NB4 (cell line): ENCODE results near the gene SLC7A6.

Experiments used
- DNase-seq: peaks from one replicate; pipeline ENCODE4 v3.0.0; 2010; ENCODE audit warnings: low read depth
- H3K4me3 ChIP-seq: one replicate; pipeline ENCODE4 v1.5.1; 2011; ENCODE audit warnings: mild to moderate bottlenecking, low read depth, low read length, moderate library complexity
- CTCF ChIP-seq: IDR thresholded peaks from one replicate; pipeline ENCODE4 v1.5.1; 2012; ENCODE audit warnings: low read depth, low read length
- MAX ChIP-seq: IDR thresholded peaks from 2 replicates; pipeline ENCODE4 v1.6.1; 2011; ENCODE audit warnings: low read depth, low read length
- MYC ChIP-seq: IDR thresholded peaks from 2 replicates; pipeline ENCODE4 v1.6.1; 2011; ENCODE audit warnings: low read depth, low read length
- POLR2A ChIP-seq: IDR thresholded peaks from 2 replicates; pipeline ENCODE4 v1.6.1; 2011; ENCODE audit warnings: mild to moderate bottlenecking; ENCODE audit not compliant: insufficient read length; ENCODE audit errors: extremely low read depth

Gene SLC7A6

GRCh38 chr16:68298907-68299561 lies 34.7 kb downstream of the SLC7A6 start:
- TF ChIP-seq CTCF: no peak
- no peak for TF ChIP-seq MYC
- TF ChIP-seq POLR2A: no peak
- TF ChIP-seq MAX: no peak
- DNase-seq: no peak

GRCh38 chr16:68299571-68300453 lies 35.5 kb downstream of the SLC7A6 start:
- no peak overlapping the region for H3K4me3 ChIP-seq
- TF ChIP-seq POLR2A: no peak
- TF ChIP-seq MYC: no peak
- TF ChIP-seq MAX: no peak
- TF ChIP-seq CTCF: no peak
- no peak for DNase-seq

More at GRCh38 chr16:68298907-68299561, 34.7 kb downstream of the SLC7A6 start:
- no peak overlapping the region for H3K4me3 ChIP-seq

- DNase-seq: no peak
- no peak for TF ChIP-seq MAX
- no peak for TF ChIP-seq POLR2A
- no peak for TF ChIP-seq MYC
- TF ChIP-seq CTCF: no peak
- no peak overlapping the region for H3K4me3 ChIP-seq
Measured at GRCh38 chr16:68300734-68301459, 36.6 kb downstream of the SLC7A6 start.

GRCh38 chr16:68306633-68307032 lies 42.3 kb downstream of the SLC7A6 start:
- TF ChIP-seq MAX: no peak
- no peak for TF ChIP-seq CTCF
- no peak for DNase-seq
- H3K4me3 ChIP-seq: no peak overlapping the region

GRCh38 chr16:68309799-68310198 lies 45.5 kb downstream of the SLC7A6 start:
- TF ChIP-seq MAX: no peak
- no peak for TF ChIP-seq POLR2A
- no peak for TF ChIP-seq MYC
- TF ChIP-seq CTCF: no peak
- H3K4me3 ChIP-seq: peak overlapping the region; percentile 97
- peak; percentile 37 for DNase-seq
